VCaP (cell line): ENCODE results near the gene ZNRF4.

ENCODE experiments used
- H3K27ac ChIP-seq: fragments of 450-650 bp; 2 replicates; pipeline ENCODE4 v1.5.1; 2017
- CTCF ChIP-seq: fragments of 450-650 bp; conservative IDR thresholded peaks from 2 replicates; pipeline ENCODE4 v1.5.1; 2017; ENCODE audit warnings: mild to moderate bottlenecking, moderate library complexity

The ZNRF4 gene

GRCh38 chr19:5423567-5424125 is 31.6 kb upstream of the ZNRF4 start:
- no peak overlapping the region for H3K27ac ChIP-seq
- no peak for TF ChIP-seq CTCF

GRCh38 chr19:5424192-5424973 is 30.8 kb upstream of the ZNRF4 start:
- H3K27ac ChIP-seq: no peak overlapping the region
- no peak for TF ChIP-seq CTCF

GRCh38 chr19:5425260-5425659 is 30.0 kb upstream of the ZNRF4 start:
- no peak overlapping the region for H3K27ac ChIP-seq
- no peak for TF ChIP-seq CTCF

- H3K27ac ChIP-seq: no peak overlapping the region
- TF ChIP-seq CTCF: no peak
Measured at GRCh38 chr19:5430237-5430636, 25.0 kb upstream of the ZNRF4 start.

GRCh38 chr19:5432687-5433086 is 22.5 kb upstream of the ZNRF4 start:
- no peak for TF ChIP-seq CTCF
- H3K27ac ChIP-seq: no peak overlapping the region

GRCh38 chr19:5434351-5434917 is 20.8 kb upstream of the ZNRF4 start:
- no peak overlapping the region for H3K27ac ChIP-seq
- TF ChIP-seq CTCF: no peak

- TF ChIP-seq CTCF: no peak
- H3K27ac ChIP-seq: no peak overlapping the region
Measured at GRCh38 chr19:5434970-5435641, 20.1 kb upstream of the ZNRF4 start.
